ENCODE data around the gene CNIH2. TPM values are rescaled to one million over a fixed set of nuclear protein-coding genes. Genes with fewer than 3 reads are reported as not detected.

The CNIH2 gene
- total and polyA plus RNA-seq, 2 of the 13 experiments (the other 11 are each of a cell fraction or from before 2014, with no cell fraction given), result 0.60 to 0.69 TPM

DNA sequence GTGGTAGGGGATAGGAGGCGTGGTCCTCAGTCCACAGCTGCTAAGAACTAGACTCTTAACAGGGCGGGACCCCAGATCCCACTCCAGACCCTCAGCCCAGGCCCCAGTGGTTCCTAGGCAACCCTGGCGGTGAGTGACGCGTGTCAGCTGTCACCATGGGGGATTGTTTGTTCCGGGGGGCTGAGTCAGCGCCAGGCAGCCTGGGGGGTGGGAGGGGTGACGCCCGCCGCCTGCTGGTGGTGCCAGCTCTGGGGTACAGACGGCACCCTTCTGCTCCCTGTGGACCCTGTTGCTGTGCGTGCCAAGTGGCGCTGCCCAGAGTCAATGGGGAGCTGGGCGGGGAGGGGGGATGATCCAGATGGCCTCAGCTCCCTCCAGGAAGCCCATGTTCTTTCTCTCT lies 2.5 kb downstream of the CNIH2 start:
- FAIRE-seq, result no peak
- BruUV-seq (replicated peaks), result no TSS peak
- TF ChIP-seq ZHX2 (IDR thresholded peaks at IDR 0.05; ENCODE audit: low read depth) (no peak), ZHX2 (CRISPR knock-in tag; IDR thresholded peaks at IDR 0.05; ENCODE audit: borderline replicate concordance) (no peak), GABPB1 (CRISPR knock-in tag; IDR thresholded peaks at IDR 0.05) (peak; percentile 63), HMG20A (CRISPR knock-in tag; IDR thresholded peaks at IDR 0.05; ENCODE audit: borderline replicate concordance) (no peak), CBFB (CRISPR knock-in tag; IDR thresholded peaks at IDR 0.05) (no peak), NR2F1 (CRISPR knock-in tag; IDR thresholded peaks at IDR 0.05) (no peak), CREM (IDR thresholded peaks at IDR 0.05) (no peak), CREM (CRISPR knock-in tag; IDR thresholded peaks at IDR 0.05) (no peak), ZNF574 (CRISPR knock-in tag; IDR thresholded peaks at IDR 0.05) (no peak), BCLAF1 (IDR thresholded peaks at IDR 0.05) (no peak), SAP130 (CRISPR knock-in tag; IDR thresholded peaks at IDR 0.05; ENCODE audit: low read depth) (peak; percentile 37; the same call in 1 of the 2 replicates)
- TF ChIP-seq, protein P1, sequence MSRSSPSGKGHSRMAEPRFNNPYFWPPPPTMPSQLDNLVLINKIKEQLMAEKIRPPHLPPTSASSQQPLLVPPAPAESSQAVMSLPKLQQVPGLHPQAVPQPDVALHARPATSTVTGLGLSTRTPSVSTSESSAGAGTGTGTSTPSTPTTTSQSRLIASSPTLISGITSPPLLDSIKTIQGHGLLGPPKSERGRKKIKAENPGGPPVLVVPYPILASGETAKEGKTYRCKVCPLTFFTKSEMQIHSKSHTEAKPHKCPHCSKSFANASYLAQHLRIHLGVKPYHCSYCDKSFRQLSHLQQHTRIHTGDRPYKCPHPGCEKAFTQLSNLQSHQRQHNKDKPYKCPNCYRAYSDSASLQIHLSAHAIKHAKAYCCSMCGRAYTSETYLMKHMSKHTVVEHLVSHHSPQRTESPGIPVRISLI (CRISPR knock-in tag; IDR thresholded peaks at IDR 0.05; ENCODE audit: borderline replicate concordance), result no peak

More for the DNA sequence above, 2.5 kb downstream of the CNIH2 start:
- H2AFZ ChIP-seq (ENCODE audit: low read length), result no peak overlapping the region
- no peak overlapping the region for H3K27ac ChIP-seq (ENCODE audit: extremely low read length, insufficient read depth, low read length)
- in situ Hi-C loops (cut with HindIII; ENCODE audit: extremely low pct_ligation_motif_present, low pct_unique_long_range_greater_than_20kb) (no loop called here), intact Hi-C loops (cut with micrococcal nuclease; ENCODE audit: unreplicated experiment) (no loop called here)
- ChIA-PET POLR2A (interaction anchor here (1.1 to 2.4 kb wide), 3 partner anchors 8 to 33 kb away, joined by 3 to 15 read pairs (median 5); partner anchors contain the start of gene YIF1A), CTCF (ENCODE audit: low intra/inter-chr PET ratio, low total read pairs) (no interaction called here)
- H3K9me3 ChIP-seq (ENCODE audit: low read length), result no peaks in the 10 kb centered on the region
- DNase-seq (ENCODE audit: low spot score) (no peak), ATAC-seq (peak; percentile 18)
- peaks cover 6% of the 10 kb centered on the region for H4K20me1 ChIP-seq (ENCODE audit: insufficient read depth, low read length)
- peaks cover 1% of the 10 kb centered on the region for H3K79me2 ChIP-seq (ENCODE audit: insufficient read depth, low read length)
- H3K27me3 ChIP-seq (ENCODE audit: control insufficient read depth in 1 of 2, insufficient read depth in 2 of 2, low read length in 2 of 2), result peaks cover 3 to 9% of the 10 kb centered on the region in 2 experiments; a peak in 3 of 5 replicates
- H3K36me3 ChIP-seq (replicated peaks in 1 of 2; ENCODE audit: control insufficient read depth in 1 of 2, insufficient read depth in 2 of 2, low read length in 2 of 2), result peaks cover 2 to 12% of the 10 kb centered on the region in 2 experiments; a peak in 2 of 5 replicates
- H3K9ac ChIP-seq (ENCODE audit: insufficient read depth, low read depth, low read length), result no peak overlapping the region
- peaks cover 44% of the 10 kb centered on the region for H3K4me1 ChIP-seq (ENCODE audit: insufficient read depth, low read length)
- 60% methylated on average over 1 of the region's 14 CpGs for WGBS (ENCODE audit: low lambda C conversion rate)
- H3K4me2 ChIP-seq (ENCODE audit: low read depth, low read length), result 0 out of 2 replicates have a peak overlapping the region, but pooled peaks have one; percentile 19
- H3K4me3 ChIP-seq (replicated peaks in 1 of 3; ENCODE audit: insufficient read depth in 1 of 3, low read depth in 2 of 3, low read length in 3 of 3), result peak overlapping the region in 1 of 3 experiments; percentile 15; a peak in 1 of 6 replicates

Data from HepG2 (cell line).